DMS153 (cell line): ENCODE measurements around the gene MUTYH.
"Not testable (repeated sequence)": the region's sequence is repeated elsewhere in the genome, so short reads cannot be mapped to it uniquely, and the experiment has no call there.

Experiments used
- DNase-seq: peaks from one replicate; lab custom pipeline; 2025; lab: John Stamatoyannopoulos, UW

The MUTYH gene

DNA sequence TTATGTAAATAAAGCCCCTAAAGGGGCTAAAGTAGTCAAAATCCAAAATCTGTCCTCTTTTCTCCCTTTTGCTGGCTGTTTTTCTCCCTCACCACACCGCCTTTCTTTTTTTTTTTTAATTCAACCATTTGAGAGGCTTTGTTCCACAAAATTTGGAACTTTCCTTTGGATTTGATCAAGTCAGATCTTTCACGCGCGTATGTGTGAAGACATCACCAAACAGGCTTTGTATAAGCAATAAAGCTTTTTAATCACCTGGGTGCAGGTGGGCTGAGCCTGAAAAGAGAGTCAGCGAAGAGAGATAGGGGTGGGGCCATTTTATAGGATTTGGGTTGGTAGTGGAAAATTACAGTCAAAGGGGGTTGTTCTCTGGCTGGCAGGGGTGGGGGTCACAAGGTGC, 18.8 kb downstream of the MUTYH start:
- DNase-seq: no peak

DNA sequence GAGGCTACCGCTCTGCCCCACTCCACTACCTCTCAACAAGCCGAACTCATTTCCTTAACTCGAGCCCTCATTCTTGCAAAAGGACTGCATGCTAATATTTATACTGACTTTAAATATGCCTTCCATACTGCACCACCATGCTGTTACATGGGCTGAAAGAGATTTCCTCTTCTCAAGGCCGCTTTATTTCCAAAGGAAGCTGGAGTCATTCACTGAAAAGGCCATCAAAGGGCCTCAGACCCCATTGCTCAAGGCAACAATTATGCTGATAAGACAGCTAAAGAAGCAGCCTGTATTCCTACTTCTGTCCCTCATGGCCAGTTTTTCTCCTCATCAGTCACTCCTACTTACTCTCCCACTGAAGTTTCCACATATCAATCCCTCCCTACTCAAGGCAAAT, 20.5 kb downstream of the MUTYH start:
- DNase-seq: no peak

DNA sequence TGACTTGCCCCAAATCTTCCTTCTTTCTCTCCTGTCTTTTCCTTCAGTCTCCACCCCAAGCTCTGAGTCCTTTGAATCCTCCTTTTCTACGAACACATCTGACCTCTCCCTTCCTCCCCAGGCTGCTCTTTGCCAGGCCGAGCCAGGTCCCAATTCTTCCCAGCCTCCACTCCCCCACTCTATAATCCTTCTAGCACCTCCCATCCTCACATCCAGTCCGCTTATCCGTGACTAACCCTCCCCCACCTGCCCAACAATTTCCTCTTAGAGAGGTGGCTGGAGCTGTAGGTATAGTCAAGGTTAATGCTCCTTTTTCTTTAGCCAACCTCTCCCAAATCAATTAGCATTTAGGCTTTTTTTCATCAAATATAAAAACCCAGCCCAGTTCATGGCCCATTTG, 23.1 kb downstream of the MUTYH start:
- no peak for DNase-seq

DNA sequence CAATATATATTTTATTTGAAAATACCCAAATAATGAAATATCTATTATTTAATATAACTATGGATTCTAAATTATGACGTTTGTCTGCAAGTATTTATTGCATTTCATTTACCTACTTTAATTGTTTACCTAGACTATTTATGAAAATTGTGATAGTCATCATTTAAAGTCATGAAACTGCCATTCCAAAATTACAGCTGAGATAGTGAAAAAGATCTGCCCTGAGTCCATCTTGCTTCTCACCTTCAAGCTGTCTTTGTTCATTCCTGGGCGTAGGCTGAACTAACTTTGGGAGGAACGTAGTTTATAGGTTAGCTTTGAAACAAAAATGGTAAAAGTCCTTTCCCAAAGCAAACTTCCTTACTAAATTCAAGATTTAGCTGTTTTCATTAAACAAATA, 26.0 kb downstream of the MUTYH start:
- DNase-seq: no peak

DNA sequence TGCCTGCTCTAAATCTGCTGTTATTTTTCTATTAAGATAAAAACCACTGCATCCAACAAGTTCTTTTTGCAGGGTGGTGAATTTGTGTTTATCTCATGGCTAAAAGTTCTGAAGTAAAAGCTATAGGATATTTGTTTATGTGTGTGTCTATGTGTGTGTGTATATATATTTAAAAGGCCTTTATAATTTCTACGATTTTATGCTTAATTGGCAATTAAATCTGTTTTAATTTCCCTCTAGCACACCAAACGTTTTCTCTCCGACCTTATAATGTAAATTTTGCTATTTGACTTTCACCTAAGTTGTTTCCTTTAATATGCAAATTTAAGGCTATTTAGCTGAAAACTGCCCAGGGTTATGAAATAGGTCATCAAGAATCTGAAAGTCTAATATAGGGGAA, 33.3 kb downstream of the MUTYH start:
- no peak for DNase-seq

DNA sequence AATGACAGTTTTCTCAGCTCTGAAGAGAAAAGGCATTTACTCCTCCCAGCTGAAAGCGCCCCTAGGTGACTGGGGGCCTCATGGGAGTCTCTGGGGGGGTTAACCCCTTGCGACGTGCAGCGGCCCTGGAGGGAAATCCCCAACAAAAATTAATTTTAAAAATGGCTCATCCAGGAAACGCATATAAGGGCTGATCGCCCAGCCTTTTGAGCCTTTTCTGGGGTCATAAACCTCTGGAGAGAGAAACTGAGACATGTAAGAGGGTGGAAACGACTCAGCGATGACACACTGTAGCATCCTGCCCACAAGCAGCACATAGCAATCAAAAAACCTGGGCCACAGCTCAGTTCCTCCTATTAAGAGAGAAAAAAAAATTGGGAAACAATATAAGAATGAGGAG, 33.9 kb downstream of the MUTYH start:
- DNase-seq: no peak

DNA sequence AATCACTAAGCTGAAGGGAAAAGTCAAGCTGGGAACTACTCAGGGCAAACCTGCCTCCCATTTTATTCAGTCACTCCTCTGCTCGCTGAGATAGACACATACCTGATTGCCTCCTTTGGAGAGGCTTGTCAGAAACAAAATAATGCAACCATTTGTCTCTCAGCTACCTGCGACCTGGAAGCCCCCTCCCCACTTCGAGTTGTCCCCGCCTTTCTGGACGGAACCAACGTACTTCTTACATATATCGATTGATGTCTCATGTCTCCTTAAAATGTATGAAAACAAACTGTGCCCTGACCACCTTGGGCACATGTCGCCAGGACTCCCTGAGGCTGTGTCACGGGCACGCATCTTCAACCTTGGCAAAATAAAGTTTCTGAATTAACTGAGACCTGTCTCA, 35.0 kb downstream of the MUTYH start:
- no peak for DNase-seq

DNA sequence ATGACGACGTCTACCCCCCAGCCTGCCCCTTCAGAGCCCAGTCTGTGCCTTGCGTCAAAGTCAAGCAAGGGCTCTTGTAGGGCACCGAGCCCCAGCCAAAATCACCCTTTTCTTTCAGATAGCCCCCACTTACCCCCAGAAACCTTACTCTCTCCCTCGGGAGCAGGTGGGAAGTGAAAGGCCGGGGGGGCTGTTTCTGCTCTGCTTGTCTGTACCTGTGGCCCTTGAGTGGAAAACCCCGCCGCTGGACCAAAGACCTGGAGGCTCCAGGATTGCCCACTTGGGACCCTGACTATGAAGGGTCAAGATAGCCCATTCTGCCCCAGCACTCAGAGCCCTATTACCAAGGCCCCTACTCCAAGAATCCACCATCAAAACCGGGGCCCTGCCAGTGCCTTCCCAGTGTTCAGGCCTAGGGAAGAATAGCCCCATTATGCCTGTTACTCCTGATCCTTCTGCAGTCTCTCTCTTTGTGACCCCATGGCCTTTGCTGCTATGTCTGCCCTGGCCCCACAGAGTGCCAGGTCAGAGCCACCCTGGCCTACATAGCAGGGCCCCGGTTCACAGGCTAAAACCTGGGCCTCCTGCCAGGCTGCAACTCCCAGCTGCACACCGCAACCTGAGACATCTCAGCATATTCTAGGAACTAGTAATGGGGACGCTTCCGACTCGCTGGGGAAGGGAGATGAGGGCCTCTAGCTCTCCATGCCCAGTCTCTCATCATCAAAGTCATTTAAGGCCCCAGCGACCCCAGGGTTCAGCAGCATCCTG, 35.7 kb downstream of the MUTYH start:
- peak; percentile 21 for DNase-seq

DNA sequence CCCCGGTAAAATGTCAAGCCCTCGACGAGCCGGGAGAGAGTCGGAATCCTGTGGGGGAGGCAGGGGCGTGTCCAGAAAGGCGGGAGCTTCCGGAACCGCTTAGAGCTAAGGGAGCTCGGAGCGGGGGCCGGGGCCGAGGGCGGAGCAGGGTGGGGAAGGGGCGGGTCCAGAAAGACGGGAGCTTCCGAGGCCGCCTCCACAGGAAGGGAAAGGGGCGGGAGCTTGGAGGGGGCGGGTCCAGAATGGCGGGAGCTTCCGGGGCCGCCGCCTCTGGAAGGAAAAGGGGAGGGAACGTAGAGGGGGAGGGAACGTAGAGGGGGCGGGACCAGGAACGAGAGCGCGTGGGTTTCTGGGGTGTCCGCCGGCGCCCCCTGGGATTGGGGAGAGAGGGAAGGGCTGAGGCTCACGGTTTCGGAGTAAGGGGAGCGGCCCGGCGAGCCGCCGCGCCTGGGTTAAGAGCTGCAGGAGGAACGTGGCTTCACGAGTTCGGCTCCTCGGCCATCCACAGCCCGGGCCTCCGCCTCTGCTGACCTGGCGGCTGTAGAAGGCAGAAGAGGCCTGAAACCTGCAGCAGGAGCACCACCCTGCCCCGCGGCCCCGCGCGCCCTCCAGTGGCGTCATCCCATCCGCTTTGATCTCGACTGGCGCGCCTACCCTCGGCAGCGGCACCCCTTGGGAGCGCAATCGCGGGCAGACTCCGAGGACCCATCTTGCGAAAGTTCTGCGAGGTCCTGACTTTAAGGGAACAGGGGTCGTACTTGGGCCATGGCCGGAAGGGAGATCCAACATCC, 36.5 kb downstream of the MUTYH start:
- DNase-seq: peak; percentile 98

DNA sequence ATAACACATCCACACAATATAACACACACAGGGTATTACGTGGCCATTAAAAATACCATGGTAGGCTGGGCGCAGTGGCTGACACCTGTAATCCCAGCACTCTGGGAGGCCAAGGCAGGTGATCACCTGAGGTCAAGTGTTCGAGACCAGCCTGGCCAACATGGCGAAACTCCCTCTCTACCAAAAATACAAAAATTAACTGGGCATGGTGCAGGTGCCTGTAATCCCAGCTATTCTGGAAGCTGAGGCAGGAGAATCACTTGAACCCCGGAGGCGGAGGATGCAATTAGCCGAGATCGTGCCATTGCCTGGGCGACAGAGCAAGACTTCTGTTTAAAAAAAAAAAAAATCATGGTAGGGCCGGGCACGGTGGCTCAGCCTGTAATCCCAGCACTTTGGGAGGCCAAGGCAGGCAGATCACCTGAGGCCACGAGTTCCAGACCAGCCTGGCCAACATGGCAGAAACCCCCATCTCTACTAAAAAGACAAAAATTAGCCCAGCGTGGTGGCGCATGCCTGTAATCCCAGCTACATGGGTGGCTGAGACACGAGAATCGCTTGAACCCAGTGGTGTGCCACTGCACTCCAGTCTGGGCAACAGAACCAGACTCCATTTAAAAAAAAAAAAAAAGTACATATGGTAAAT, 37.6 kb downstream of the MUTYH start:
- DNase-seq: no peak

DNA sequence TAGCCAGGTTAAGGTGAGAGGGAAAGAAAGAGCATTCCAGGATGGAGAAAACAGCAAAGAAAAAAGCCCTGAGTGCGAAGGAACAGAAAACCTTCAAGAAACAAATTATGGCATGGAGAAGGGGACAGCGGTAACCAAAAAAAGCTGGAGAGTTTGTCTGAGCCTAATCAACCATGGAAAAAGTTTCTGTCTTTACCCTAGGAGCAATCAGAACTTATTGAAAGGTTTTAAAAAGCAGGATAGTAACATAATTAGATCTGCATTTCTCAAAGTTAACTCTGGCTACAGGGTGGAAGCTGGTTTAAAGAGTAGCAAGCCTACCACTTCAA, 39.6 kb downstream of the MUTYH start:
- DNase-seq: no peak

DNA sequence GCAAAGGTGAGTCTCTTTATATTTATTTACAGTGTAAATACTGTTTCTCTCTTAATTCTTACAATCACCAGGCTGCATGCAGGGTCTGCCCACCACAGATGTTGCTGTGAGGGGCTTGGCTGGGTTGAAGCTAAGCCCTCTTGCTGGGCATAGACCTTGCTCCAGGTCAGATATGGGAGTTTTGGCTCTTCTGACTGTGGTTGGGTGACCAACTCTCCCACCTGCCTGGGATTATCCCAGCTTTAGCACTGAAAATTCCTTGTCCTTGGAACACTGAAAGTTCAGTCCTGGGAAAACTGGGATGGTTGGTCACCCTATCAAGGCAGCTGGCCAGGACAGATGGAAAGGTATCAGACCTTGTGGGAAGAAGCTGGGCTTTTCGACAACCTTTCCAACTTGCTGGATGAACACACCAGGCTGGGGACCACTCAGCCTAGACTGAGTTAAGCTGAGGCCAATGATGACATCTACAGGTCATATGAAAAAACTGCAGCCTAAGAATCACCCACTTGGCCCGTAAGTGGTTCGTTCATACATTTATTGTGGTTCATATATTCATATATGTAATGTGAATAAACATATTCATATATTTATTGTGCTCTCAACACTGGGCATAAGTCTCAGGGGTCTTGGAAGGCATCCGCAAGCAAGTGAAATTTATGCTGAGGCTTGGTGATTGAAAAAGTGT, 40.1 kb downstream of the MUTYH start:
- DNase-seq: peak; percentile 77

DNA sequence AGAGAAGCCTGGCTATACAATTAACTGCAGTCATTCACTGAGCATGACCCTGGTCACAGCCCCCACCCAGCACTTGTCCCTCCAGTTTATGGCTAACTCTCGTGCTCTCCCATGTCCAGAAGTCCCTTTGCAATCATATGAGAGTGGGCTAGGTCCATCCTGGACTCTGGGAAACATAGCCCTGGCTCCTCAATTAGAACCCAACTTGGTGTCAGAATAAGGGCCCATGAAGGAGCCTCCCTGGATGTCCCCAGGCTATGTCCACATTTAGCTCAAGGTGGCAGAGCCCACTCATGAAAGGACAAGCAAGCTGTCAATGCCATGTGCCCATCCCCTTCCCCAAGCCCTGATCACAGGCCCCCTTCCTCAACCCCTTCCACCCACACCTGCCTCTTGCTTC, 40.9 kb downstream of the MUTYH start:
- no peak for DNase-seq

DNA sequence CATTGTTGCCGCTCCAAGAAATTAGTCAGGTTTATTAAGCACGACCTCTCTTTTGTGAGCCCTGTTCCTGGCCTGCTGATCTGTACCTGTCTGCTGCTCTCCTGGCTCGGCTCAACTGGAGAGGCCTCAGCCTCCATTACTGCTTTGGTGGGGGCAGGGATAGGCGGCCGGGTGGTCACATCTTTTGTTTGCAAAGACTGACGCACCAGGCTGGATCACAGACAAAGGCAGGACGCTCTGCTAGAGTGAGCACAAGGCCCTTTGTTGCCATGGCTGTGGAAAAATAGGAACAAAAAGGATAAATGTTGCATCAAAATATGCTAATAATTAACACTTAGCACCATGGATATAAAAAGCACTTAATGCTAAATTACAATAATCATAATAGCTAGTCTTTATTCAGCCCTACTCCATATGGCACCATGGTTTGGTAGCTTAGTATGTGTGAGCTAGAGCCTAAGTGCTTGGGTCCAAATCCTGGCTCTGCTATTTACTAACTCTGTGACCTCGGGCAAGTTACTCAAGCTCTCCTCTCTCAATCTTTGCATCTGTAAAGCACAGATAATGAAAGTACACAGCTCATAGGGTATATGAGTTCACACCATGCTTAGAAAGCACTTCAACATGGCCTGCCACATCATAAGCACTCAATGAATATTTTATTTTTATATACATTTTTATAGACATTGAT, 42.4 kb downstream of the MUTYH start:
- no peak for DNase-seq

DNA sequence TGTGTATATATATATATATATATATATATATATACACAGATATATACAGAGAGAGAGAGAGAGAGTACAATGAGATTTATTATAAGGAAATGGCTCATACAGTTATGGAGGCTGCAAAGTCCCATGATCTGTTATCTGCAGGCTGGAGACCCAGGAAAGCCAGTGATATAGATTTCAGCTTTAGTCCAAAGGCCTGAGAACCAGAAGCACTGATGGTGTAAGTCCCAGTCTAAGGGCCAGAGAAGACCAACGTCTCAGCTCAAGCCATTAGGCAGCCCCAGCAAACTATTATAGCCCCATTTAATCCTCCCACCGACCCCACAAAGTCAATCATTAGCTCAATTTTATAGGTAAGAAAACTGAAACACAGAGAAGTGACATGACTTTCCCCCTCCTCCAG, 48.5 kb downstream of the MUTYH start:
- no peak for DNase-seq

DNA sequence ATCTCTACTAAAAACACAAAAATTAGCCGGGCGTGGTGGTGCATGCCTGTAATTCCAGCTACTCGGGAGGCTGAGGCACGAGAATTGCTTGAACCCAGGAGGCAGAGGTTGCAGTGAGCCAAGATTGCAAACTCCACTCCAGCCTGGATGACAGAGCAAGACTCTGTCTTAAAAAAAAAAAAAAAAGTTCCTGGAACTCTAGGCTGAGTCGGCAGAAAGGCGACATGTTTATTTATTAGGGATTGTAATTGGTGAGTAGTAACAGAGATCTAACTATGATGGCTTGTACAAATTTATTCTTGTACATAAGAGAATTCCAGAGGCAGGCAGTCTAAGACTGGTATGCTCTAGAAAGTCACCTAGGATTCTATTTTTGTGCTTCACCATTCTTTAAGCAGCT, 49.2 kb downstream of the MUTYH start:
- not testable (repeated sequence) for DNase-seq

DNA sequence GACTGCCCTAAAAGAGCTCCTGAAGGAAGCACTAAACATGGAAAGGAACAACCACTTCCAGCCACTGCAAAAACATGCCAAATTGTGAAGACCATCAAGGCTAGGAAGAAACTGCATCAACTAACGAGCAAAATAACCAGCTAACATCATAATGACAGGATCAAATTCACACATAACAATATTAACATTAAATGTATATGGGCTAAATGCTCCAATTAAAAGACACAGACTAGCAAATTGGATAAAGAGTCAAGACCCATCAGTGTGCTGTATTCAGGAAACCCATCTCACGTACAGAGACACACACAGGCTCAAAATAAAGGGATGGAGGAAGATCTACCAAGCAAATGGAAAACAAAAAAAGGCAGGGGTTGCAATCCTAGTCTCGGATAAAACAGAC, 53.7 kb downstream of the MUTYH start:
- DNase-seq: not testable (repeated sequence)

DNA sequence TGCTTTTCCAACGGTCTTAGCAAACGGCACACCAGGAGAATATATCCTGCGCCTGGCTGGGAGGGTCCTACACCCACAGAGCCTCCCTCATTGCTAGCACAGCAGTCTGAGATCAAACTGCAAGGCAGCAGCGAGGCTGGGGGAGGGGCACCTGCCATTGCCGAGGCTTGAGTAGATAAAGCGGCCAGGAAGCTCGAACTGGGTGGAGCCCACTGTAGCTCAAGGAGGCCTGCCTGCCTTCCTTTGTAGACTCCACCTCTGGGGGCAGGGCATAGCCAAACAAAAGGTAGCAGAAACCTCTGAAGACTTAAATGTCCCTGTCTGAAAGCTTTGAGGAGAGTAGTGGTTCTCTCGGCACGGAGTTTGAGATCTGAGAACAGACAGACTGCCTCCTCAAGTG, 55.4 kb downstream of the MUTYH start:
- not testable (repeated sequence) for DNase-seq

DNA sequence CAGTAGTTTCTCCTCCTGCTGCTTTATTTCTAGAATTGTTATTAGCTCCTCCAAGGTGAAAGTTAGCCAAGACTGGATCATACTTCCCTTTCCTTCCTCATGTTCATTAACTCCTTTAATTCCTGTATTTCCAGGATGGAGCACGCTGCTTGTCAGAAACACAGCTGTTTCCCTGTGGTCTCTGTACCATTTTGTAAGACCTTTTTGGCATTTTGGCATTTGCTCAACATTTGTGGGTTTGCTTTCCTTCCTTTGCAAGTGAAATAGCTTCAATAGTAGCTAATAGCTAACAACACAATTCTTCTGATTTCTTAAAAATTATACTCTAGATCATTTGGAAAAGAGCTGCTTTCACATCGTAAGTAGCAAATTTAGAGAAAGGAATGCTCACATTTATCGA, 57.9 kb downstream of the MUTYH start:
- no peak for DNase-seq
